GM19463 (cell line): ENCODE results near the gene BBS1.
"Not testable (repeated sequence)": the region's sequence is repeated elsewhere in the genome, so short reads cannot be mapped to it uniquely, and the experiment has no call there.

Source experiments
- ATAC-seq: cut with Tn5 transposase; IDR thresholded peaks from one replicate; pipeline ENCODE4 v1.9.1; 2021; ENCODE audit warnings: mild to moderate bottlenecking, moderate library complexity; ENCODE audit not compliant: unreplicated experiment

BBS1 gene

DNA sequence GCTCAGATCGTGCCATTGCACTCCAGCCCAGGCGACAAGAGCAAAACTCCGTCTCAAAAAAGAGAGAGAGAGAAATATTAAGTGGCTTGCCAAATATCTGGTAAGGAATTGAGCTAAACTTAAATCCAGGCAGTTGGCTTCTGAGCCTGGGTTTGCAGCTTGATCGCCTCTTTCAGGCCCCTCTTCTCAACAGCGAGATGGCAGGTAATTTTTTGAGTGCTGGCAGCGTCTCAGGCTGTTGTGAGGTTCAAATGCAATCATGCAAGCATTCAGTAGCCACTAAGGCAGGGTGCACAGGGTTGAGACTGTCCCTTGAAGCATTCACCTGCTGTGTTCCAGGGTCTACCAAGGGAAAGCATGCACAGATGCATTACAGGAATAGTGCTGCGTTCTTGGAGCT is 58.6 kb downstream of the BBS1 start:
- ATAC-seq, result no peak

DNA sequence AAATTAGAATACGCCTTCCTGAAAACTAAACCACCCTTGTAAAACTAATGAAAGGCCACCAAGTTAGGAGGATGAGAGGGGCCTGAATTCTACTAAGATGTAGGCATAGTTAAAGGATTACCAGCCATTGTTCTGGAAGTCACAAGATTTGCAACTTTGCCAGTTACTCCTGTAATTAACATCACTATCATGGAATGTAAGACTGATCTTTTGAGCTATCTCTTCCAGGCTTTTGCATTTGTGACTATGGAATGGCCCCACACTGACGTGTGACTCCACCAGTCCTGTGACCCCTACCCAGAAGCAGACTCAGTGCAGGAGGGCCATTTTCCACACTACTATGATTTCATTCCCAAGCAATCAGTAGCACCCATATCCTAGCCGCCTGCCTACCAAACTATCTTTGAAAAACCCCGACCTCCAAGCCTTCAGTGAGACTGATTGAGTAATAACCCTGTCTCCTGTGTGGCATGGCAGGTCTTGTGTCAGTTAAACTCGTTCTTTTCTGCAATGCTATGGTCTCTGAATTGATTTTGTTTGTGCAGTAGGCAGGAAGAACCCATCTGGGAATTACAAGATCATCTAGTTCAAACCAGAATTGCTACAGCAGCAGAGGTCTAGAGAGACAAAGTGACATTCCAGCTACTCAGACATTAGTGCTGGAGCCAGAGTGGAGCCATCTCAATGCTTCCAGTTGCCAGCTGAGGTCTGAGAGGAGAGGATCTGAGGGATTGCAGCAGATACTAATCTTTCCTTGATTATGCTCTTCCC is 59.8 kb downstream of the BBS1 start:
- no peak for ATAC-seq

DNA sequence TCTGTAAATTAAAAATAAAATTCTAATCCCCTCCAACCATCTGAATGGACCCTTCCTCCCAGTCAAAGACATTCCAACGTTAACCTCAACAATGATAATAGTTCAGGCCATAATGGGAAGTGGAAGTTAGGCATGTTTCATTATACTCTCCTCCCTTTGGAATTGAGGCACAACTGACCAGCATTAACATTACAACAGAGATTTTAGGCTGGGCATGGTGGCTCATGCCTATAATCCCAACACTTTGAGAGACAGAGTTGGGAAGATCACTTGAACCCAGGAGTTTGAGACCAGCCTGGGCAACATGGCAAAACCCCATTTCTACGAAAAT is 60.4 kb downstream of the BBS1 start:
- ATAC-seq, result no peak

- ATAC-seq, result no peak
These were observed 68.7 kb downstream of the BBS1 start for GRCh38 chr11:66579017-66579606.

- ATAC-seq, result no peak
These were observed 70.4 kb downstream of the BBS1 start for GRCh38 chr11:66580803-66581202.

DNA sequence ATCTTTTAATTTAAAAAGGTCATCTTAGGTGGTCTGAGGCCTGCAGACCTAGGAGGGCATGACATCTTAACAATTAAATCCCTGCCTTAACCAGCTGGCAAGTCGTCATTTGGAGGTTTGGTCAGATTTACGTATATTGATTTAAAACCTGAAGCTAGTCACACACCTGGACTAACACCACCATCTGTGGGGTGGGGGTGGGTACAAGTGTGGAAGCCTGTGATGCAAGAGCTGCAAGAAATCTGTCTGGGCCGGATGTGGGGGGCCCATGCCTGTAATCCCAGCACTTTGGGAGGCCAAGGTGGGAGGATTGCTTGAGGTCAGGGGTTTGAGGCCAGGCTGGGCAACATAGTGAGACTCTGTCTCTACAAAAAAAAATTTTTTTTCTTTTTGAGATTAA is 70.8 kb downstream of the BBS1 start:
- ATAC-seq, result no peak

GRCh38 chr11:66582565-66583147 is 72.2 kb downstream of the BBS1 start:
- not testable (repeated sequence) for ATAC-seq
